Endothelial cell (in vitro differentiated cells): ENCODE results near the gene PAPOLA. TPM values are rescaled to one million over a fixed set of nuclear protein-coding genes. Genes with fewer than 3 reads are reported as not detected.
A peak's percentile ranks its signal among the peaks of the same experiment; 100 is the strongest.

Experiments used
- DNase-seq: peaks from one replicate; pipeline ENCODE4 v3.0.0; 2021; ENCODE audit warnings: low spot score
- H3K27ac Mint-ChIP-seq: one replicate; pipeline ENCODE4 v1.8.0; 2021; ENCODE audit warnings: mixed read lengths, inconsistent platforms; ENCODE audit not compliant: unreplicated experiment
- H3K27me3 Mint-ChIP-seq: one replicate; pipeline ENCODE4 v1.8.0; 2021; ENCODE audit warnings: mild to moderate bottlenecking, moderate library complexity, mixed read lengths, inconsistent platforms; ENCODE audit not compliant: unreplicated experiment
- H3K36me3 Mint-ChIP-seq: one replicate; pipeline ENCODE4 v1.8.0; 2021; ENCODE audit warnings: mild to moderate bottlenecking, low read depth, mixed read lengths, inconsistent platforms; ENCODE audit not compliant: unreplicated experiment
- H3K4me1 Mint-ChIP-seq: one replicate; pipeline ENCODE4 v1.8.0; 2021; ENCODE audit warnings: mild to moderate bottlenecking, mixed read lengths, inconsistent platforms; ENCODE audit not compliant: unreplicated experiment
- H3K4me3 Mint-ChIP-seq: one replicate; pipeline ENCODE4 v1.8.0; 2021; ENCODE audit warnings: mild to moderate bottlenecking, mixed read lengths, inconsistent platforms; ENCODE audit not compliant: unreplicated experiment
- H3K9me3 Mint-ChIP-seq: one replicate; pipeline ENCODE4 v1.8.0; 2021; ENCODE audit warnings: mixed read lengths, inconsistent platforms; ENCODE audit not compliant: unreplicated experiment
- total RNA-seq: library from RNA; stranded (reverse); fragmentation: NEBNext Ultra II Directional; extraction: Animal tissue kit (Norgen Biotek cat#: 25700); gene quantifications from one replicate; pipeline ENCODE4 v1.2.1, GENCODE V29; 2021; ENCODE audit not compliant: unreplicated experiment
- TF ChIP-seq, protein P1 (sequence below): fragments of 200-600 bp; sonication (generic); IDR thresholded peaks from one replicate; pipeline ENCODE4 v1.5.0; 2021; ENCODE audit warnings: antibody characterized with exemption; ENCODE audit not compliant: unreplicated experiment

The PAPOLA gene
- total RNA-seq, 1 donor from 2014 or later: 161 TPM

GRCh38 chr14:96616161-96616721, 114.1 kb downstream of the PAPOLA start:
- no peak overlapping the region for H3K4me3 Mint-ChIP-seq
- no peaks in the 10 kb centered on the region for H3K36me3 Mint-ChIP-seq
- DNase-seq: no peak
- H3K27me3 Mint-ChIP-seq: peaks cover 8% of the 10 kb centered on the region
- H3K27ac Mint-ChIP-seq: peak overlapping the region; percentile 13
- no peaks in the 10 kb centered on the region for H3K4me1 Mint-ChIP-seq
- no peaks in the 10 kb centered on the region for H3K9me3 Mint-ChIP-seq
- TF ChIP-seq, protein P1, sequence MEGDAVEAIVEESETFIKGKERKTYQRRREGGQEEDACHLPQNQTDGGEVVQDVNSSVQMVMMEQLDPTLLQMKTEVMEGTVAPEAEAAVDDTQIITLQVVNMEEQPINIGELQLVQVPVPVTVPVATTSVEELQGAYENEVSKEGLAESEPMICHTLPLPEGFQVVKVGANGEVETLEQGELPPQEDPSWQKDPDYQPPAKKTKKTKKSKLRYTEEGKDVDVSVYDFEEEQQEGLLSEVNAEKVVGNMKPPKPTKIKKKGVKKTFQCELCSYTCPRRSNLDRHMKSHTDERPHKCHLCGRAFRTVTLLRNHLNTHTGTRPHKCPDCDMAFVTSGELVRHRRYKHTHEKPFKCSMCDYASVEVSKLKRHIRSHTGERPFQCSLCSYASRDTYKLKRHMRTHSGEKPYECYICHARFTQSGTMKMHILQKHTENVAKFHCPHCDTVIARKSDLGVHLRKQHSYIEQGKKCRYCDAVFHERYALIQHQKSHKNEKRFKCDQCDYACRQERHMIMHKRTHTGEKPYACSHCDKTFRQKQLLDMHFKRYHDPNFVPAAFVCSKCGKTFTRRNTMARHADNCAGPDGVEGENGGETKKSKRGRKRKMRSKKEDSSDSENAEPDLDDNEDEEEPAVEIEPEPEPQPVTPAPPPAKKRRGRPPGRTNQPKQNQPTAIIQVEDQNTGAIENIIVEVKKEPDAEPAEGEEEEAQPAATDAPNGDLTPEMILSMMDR: no peak

Other genes with a start within 250 kb of the PAPOLA start
- gene BDKRB1, start 246.2 kb upstream of the PAPOLA start, total RNA-seq: not detected
- 14.1 TPM for gene ATG2B, start 139.0 kb upstream of the PAPOLA start, total RNA-seq
- gene GSKIP, start 138.9 kb upstream of the PAPOLA start, total RNA-seq: 27.6 TPM
- 4.5 TPM for gene AK7, start 110.3 kb upstream of the PAPOLA start, total RNA-seq